Breast epithelium (tissue), 4 donors: ENCODE data around the gene IGSF21. TPM values are rescaled to one million over a fixed set of nuclear protein-coding genes. Genes with fewer than 3 reads are reported as not detected.

ENCODE experiments used
- DNase-seq, 2 donors: peaks; one replicate each; pipeline ENCODE4 v3.0.0-alpha.2; 2019; ENCODE audit warnings: low spot score in 2 of 2
- H3K27ac ChIP-seq, 2 donors: fragments of 200-600 bp; sonication (generic) in 1 of 2; one replicate each; pipeline ENCODE4 v1.5.1; 2016 to 2019; ENCODE audit warnings: mild to moderate bottlenecking in 1 of 2
- H3K27me3 ChIP-seq, 2 donors: fragments of 200-600 bp; sonication (generic) in 1 of 2; one replicate each; pipeline versions ENCODE4 v1.5.1 to v1.6.0; 2017 to 2019; ENCODE audit warnings: control low read depth in 1 of 2, mild to moderate bottlenecking in 1 of 2
- H3K36me3 ChIP-seq: fragments of 200-600 bp; one replicate; pipeline ENCODE4 v1.5.1; 2019
- H3K4me1 ChIP-seq, 2 donors: fragments of 200-600 bp; sonication (generic); one replicate each; pipeline ENCODE4 v1.5.1; 2016 to 2019; ENCODE audit warnings: control low read depth in 1 of 2
- H3K4me3 ChIP-seq, 3 donors: fragments of 200-600 bp; sonication (generic); 1 replicate in 2 of 3; 2 replicates in 1 of 3; pipeline ENCODE4 v1.5.1; 2016 to 2019; ENCODE audit warnings: mild to moderate bottlenecking in 3 of 3, moderate library complexity in 2 of 3
- H3K9me3 ChIP-seq, 2 donors: fragments of 200-600 bp; sonication (generic) in 1 of 2; one replicate each; pipeline ENCODE4 v1.5.1; 2016 to 2019; ENCODE audit warnings: control low read depth in 1 of 2
- POLR2A ChIP-seq: fragments of 450-650 bp; IDR thresholded peaks from one replicate; pipeline ENCODE4 v1.6.1; 2016; ENCODE audit warnings: antibody characterized with exemption, mild to moderate bottlenecking, moderate library complexity
- POLR2AphosphoS5 ChIP-seq, 3 donors: sonication (generic); formaldehyde crosslinking; IDR thresholded peaks; one replicate each; pipeline ENCODE4 v1.6.1; 2017; ENCODE audit warnings: antibody characterized with exemption in 3 of 3
- intact Hi-C: fragments of 100-400 bp; cut with DNase I; formaldehyde crosslinking; loops from one replicate; pipeline ENCODE4 v1.15.1; 2023; ENCODE audit warnings: low total_unique reads
- total RNA-seq, 3 donors: library from RNA; depleted of rRNA; stranded (reverse); fragments of >200 nt; gene quantifications; one replicate each; pipeline ENCODE4 v1.1.0, GENCODE V29; 2016
- TF ChIP-seq, protein P1 (sequence below), 3 donors: fragments of 450-650 bp; IDR thresholded peaks; one replicate each; pipeline ENCODE4 v1.5.1; 2016 to 2017; ENCODE audit warnings: antibody characterized with exemption in 3 of 3, mild to moderate bottlenecking in 3 of 3, moderate library complexity in 3 of 3

IGSF21 gene
- total RNA-seq, 3 donors from 2014 or later: 4.8 to 9.5 (median 4.8) TPM

DNA sequence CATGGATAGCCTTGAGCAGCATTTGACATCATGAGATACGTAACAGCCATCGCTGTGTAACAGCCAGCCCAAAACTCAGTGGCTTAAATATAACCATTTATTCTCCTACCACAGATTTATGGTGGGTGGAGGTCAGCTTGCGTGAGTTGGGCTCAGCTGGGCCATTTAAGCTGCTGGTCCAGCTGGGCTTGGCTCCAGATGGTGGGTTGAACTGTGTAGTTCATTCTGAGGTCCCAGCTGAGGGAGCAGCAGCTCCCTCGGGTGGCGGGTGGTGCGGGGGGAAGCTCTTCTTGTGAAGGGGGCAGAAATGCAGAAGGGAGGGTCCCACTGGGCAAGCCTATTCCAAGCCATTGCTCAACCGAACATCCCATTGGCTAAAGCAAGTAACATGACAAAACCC is 75.9 kb downstream of the IGSF21 start:
- no peak for DNase-seq
- no peak overlapping the region for H3K27ac ChIP-seq
- no peaks in the 10 kb centered on the region for H3K4me1 ChIP-seq
- TF ChIP-seq, protein P1, sequence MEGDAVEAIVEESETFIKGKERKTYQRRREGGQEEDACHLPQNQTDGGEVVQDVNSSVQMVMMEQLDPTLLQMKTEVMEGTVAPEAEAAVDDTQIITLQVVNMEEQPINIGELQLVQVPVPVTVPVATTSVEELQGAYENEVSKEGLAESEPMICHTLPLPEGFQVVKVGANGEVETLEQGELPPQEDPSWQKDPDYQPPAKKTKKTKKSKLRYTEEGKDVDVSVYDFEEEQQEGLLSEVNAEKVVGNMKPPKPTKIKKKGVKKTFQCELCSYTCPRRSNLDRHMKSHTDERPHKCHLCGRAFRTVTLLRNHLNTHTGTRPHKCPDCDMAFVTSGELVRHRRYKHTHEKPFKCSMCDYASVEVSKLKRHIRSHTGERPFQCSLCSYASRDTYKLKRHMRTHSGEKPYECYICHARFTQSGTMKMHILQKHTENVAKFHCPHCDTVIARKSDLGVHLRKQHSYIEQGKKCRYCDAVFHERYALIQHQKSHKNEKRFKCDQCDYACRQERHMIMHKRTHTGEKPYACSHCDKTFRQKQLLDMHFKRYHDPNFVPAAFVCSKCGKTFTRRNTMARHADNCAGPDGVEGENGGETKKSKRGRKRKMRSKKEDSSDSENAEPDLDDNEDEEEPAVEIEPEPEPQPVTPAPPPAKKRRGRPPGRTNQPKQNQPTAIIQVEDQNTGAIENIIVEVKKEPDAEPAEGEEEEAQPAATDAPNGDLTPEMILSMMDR (IDR thresholded peaks at IDR 0.05): no peak
- TF ChIP-seq POLR2A (no peak), POLR2AphosphoS5 (IDR thresholded peaks at IDR 0.05) (no peak)
- H3K27me3 ChIP-seq: peaks cover 0 to 33% of the 10 kb centered on the region in 2 donors
- intact Hi-C loops: no loop called here
- no peaks in the 10 kb centered on the region for H3K9me3 ChIP-seq
- no peak overlapping the region for H3K4me3 ChIP-seq
- H3K36me3 ChIP-seq: no peaks in the 10 kb centered on the region

DNA sequence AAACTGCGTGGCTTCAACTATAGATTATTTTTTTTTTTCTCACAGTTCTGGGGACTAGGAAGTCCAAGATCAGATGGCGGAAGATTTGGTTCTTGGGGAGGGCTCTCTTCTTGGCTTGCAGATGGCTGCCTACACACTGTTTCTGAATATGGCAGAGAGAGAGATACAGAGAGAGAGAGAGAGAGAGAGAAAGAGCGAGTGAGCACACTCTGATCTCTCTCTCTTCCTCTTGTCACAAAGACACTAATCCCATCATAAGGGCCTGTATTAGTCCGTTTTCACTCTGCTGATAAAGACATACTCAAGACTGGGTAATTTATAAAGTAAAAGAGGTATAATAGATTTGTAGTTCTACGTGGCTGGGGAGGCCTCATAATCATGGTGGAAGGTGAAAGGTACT is 79.5 kb downstream of the IGSF21 start:
- Histone ChIP-seq H3K9me3 (no peaks in the 10 kb centered on the region), H3K27ac (no peak overlapping the region), H3K27me3 (peaks cover 0 to 36% of the 10 kb centered on the region in 2 donors), H3K4me3 (no peak overlapping the region), H3K4me1 (no peaks in the 10 kb centered on the region), H3K36me3 (no peaks in the 10 kb centered on the region)
- TF ChIP-seq POLR2A: no peak
- TF ChIP-seq, protein P1 (IDR thresholded peaks at IDR 0.05): no peak
- no peak for TF ChIP-seq POLR2AphosphoS5 (IDR thresholded peaks at IDR 0.05)
- DNase-seq: no peak
- intact Hi-C loops: no loop called here

DNA sequence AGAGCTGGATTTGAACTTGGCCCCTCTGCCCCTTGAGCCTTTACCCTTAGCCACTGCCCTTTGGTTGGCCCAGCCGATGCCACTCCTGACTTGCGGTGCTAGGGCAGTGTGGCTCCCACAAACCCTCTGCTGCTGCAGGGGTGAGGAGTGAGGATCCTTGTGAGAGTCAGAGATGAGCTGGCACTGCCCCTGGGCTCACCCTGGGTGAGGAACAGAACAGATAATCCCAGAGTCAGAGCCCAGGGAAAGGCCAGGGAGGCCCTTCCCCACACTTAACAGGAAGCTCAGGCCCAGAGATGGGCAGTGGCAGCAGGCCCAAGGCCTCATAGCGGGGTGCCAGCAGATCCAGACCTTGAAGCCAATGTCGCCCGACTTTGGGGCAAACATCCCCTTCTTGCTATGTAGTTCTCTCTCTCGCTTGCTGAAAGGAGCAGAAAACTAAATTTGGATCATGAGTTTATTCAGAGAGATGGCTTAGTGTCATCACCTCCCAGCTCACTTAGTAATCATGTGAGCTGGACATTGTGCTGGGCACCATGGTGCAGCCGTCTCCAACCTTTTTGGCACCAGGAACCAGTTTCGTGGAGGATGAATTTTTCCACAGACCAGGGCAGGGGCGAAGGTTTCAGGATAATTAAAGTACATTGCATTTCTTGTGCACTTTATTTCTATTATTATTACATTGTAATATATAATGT is 81.4 kb downstream of the IGSF21 start:
- Histone ChIP-seq H3K27me3 (peaks cover 0 to 39% of the 10 kb centered on the region in 2 donors), H3K4me3 (no peak overlapping the region), H3K36me3 (no peaks in the 10 kb centered on the region), H3K4me1 (no peaks in the 10 kb centered on the region), H3K27ac (no peak overlapping the region), H3K9me3 (no peaks in the 10 kb centered on the region)
- intact Hi-C loops: no loop called here
- DNase-seq: no peak
- TF ChIP-seq POLR2AphosphoS5 (IDR thresholded peaks at IDR 0.05): no peak
- TF ChIP-seq POLR2A: no peak
- TF ChIP-seq, protein P1 (IDR thresholded peaks at IDR 0.05): no peak

DNA sequence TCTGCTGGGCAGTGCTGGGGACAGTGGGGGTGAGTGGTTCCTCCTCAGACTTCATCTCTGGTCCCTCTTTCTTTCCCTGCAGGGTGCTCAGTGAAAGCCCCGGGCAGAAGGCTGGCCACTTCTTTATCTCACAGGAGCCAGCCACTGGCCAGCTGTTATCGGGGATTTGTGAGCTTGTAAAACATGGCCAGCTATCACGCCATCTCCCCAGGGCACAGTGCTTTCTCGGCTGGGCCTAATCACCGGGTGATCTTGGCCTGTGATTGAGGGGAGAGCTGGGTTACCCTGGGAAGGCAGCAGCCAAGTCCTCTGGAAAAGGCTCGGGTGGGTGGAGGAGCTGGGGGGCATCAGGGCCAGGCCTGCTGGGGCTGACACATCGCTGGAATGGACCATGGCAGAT is 83.0 kb downstream of the IGSF21 start:
- no peak for DNase-seq
- Histone ChIP-seq H3K27me3 (peaks cover 0 to 36% of the 10 kb centered on the region in 2 donors), H3K4me3 (no peak overlapping the region), H3K27ac (no peak overlapping the region), H3K9me3 (no peaks in the 10 kb centered on the region), H3K4me1 (no peaks in the 10 kb centered on the region), H3K36me3 (no peaks in the 10 kb centered on the region)
- intact Hi-C loops: no loop called here
- TF ChIP-seq POLR2AphosphoS5 (IDR thresholded peaks at IDR 0.05) (no peak), POLR2A (no peak)
- TF ChIP-seq, protein P1 (IDR thresholded peaks at IDR 0.05): no peak

DNA sequence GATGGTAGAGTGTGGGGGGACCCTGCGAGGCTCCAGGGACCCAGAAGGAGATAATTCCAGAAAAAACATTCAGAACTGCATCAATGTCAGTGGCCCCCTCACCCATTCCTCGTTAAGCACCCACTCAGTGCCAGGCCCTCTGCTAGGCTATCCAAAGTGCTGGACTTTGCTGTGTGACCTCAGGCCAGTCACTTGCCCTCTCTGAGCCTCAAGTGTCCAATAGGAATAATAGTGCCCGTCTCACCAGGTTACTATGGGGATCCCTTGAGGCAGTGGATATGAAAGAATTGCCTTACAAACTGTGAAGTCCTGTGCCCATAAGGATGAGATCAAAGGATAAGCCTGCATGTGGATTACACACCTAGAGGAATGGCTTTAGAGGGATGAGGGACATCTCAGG is 83.4 kb downstream of the IGSF21 start:
- Histone ChIP-seq H3K4me1 (no peaks in the 10 kb centered on the region), H3K36me3 (no peaks in the 10 kb centered on the region), H3K4me3 (no peak overlapping the region), H3K27ac (no peak overlapping the region), H3K9me3 (no peaks in the 10 kb centered on the region), H3K27me3 (peaks cover 0 to 36% of the 10 kb centered on the region in 2 donors)
- TF ChIP-seq, protein P1 (IDR thresholded peaks at IDR 0.05): no peak
- no peak for TF ChIP-seq POLR2A
- TF ChIP-seq POLR2AphosphoS5 (IDR thresholded peaks at IDR 0.05): no peak
- intact Hi-C loops: no loop called here
- no peak for DNase-seq
